ENCODE results near the gene SPATA6.
A peak's percentile ranks its signal among the peaks of the same experiment; 100 is the strongest.

SPATA6 gene

DNA sequence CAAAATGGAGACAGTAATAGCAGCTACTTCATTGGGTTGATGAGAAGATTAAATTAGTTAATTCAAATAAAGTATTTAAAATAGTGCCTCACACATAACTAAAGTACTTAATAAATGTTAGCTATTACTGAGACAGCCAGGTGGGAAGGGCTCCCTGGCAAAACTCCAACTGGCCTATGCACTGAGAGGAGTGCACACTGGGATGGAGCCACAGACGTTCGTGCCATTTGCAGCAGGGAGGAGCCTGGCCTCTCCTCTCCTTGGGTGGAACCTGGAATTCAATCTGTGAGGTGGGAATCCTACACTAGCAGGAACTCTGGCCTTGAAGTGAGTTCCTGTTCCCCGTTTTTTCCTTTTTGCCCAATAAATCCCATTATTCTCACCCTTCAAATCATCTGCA lies 221.4 kb downstream of the SPATA6 start:
- H3K4me3 ChIP-seq (ENCODE audit: low read depth, low read length), result no peak overlapping the region
- TF ChIP-seq, protein P1, sequence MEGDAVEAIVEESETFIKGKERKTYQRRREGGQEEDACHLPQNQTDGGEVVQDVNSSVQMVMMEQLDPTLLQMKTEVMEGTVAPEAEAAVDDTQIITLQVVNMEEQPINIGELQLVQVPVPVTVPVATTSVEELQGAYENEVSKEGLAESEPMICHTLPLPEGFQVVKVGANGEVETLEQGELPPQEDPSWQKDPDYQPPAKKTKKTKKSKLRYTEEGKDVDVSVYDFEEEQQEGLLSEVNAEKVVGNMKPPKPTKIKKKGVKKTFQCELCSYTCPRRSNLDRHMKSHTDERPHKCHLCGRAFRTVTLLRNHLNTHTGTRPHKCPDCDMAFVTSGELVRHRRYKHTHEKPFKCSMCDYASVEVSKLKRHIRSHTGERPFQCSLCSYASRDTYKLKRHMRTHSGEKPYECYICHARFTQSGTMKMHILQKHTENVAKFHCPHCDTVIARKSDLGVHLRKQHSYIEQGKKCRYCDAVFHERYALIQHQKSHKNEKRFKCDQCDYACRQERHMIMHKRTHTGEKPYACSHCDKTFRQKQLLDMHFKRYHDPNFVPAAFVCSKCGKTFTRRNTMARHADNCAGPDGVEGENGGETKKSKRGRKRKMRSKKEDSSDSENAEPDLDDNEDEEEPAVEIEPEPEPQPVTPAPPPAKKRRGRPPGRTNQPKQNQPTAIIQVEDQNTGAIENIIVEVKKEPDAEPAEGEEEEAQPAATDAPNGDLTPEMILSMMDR (IDR thresholded peaks at IDR 0.05; ENCODE audit: control insufficient read depth, extremely low read depth, insufficient read depth), result no peak
- no peak for DNase-seq (ENCODE audit: low read depth)

DNA sequence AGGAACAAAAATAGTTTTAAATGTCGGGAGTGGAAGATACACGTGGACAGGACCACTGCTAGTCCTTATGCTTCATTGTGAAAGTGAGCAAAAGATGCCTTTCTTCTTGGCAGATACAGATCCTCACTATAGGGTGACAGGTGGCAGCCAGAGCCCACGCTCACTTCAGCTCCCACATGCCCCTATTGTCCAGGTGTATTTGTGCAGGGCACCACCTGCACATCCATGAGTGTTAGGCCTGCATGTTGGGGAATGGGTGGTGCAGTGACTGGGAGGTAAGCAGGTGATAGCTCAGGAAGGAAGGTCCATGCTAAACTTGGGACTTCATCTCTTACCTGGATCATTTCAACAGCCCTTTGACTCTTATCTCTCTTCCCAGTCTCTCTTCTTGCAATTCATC lies 222.1 kb downstream of the SPATA6 start:
- H3K4me3 ChIP-seq (ENCODE audit: low read depth, low read length), result no peak overlapping the region
- no peak for DNase-seq (ENCODE audit: low read depth)
- TF ChIP-seq, protein P1 (IDR thresholded peaks at IDR 0.05; ENCODE audit: control insufficient read depth, extremely low read depth, insufficient read depth), result no peak

GRCh38 chr1:48248356-48248755 lies 223.6 kb downstream of the SPATA6 start:
- DNase-seq (ENCODE audit: low read depth), result no peak

DNA sequence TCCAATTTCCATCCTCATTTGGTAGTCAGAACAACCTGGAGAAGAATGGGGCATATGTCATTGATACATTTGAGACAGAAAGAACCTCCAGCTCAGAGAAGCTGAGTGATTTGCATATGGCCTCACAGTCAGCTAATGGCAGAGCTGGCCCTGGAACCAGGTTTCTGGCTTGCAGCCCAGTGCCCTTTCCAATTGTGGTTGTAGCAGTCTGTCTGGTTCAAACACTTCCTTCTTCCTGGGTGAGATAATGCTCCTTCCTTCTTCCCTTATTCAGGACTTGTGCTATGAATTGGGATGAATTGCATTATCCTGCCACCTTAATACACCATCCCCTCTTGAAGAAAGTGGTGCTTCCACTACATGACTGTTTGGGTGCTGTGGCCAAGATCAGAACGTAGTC lies 225.3 kb downstream of the SPATA6 start:
- no peak overlapping the region for H3K4me3 ChIP-seq (ENCODE audit: low read depth, low read length)
- DNase-seq (ENCODE audit: low read depth), result peak; percentile 89
- TF ChIP-seq, protein P1 (IDR thresholded peaks at IDR 0.05; ENCODE audit: control insufficient read depth, extremely low read depth, insufficient read depth), result no peak

More at GRCh38 chr1:48248356-48248755, 223.6 kb downstream of the SPATA6 start:
- TF ChIP-seq, protein P1 (IDR thresholded peaks at IDR 0.05; ENCODE audit: control insufficient read depth, extremely low read depth, insufficient read depth), result no peak
- H3K4me3 ChIP-seq (ENCODE audit: low read depth, low read length), result no peak overlapping the region
